PC-9 (cell line): ENCODE results near the gene PAGE3. TPM values are rescaled to one million over a fixed set of nuclear protein-coding genes. Genes with fewer than 3 reads are reported as not detected.

Source experiments
- BruUV-seq: library from RNA; stranded (reverse); fragments of 400-500 nt; replicated peaks from 2 replicates; lab custom pipeline; 2021; lab: Mats Ljungman, UMichigan
- CTCF ChIA-PET: fragments of 300-600 bp; sonication (Branson Sonifier 250); formaldehyde crosslinking; loops from one replicate; lab custom pipeline; 2022; ENCODE audit warnings: antibody characterized with exemption; lab: Charles Lee
- POLR2A ChIA-PET: fragments of 300-600 bp; sonication (Branson Sonifier 250); formaldehyde crosslinking; loops from one replicate; lab custom pipeline; 2022; ENCODE audit warnings: antibody characterized with exemption; ENCODE audit not compliant: unreplicated experiment; lab: Charles Lee
- DNase-seq, 2 experiments: peaks; one replicate each; pipeline versions ENCODE4 v3.0.0 to v3.0.0-alpha.2; 2015 to 2022; ENCODE audit warnings: mixed read lengths in 1 of 2
- H2AFZ ChIP-seq: fragments of 200-600 bp; sonication (generic); 2 replicates; pipeline ENCODE4 v1.8.1; 2017; ENCODE audit warnings: antibody characterized with exemption
- H3F3A ChIP-seq: fragments of 200-600 bp; sonication (generic); 2 replicates; pipeline ENCODE4 v1.8.1; 2017; ENCODE audit warnings: antibody characterized with exemption, mild to moderate bottlenecking, low read depth; ENCODE audit not compliant: insufficient read depth
- H3K27ac ChIP-seq: fragments of 200-600 bp; sonication (generic); 2 replicates; pipeline ENCODE4 v1.6.1; 2016; ENCODE audit warnings: mixed run types
- H3K27me3 ChIP-seq: fragments of 200-600 bp; sonication (generic); 2 replicates; pipeline ENCODE4 v1.6.1; 2016; ENCODE audit warnings: low read depth, mixed run types; ENCODE audit not compliant: insufficient read depth
- H3K36me3 ChIP-seq: fragments of 200-600 bp; sonication (generic); 2 replicates; pipeline ENCODE4 v1.6.1; 2016; ENCODE audit warnings: low read depth, mixed run types
- H3K4me1 ChIP-seq: fragments of 200-600 bp; sonication (generic); replicated peaks from 2 replicates; pipeline ENCODE4 v1.6.1; 2016; ENCODE audit warnings: mixed run types; ENCODE audit not compliant: insufficient read depth
- H3K4me2 ChIP-seq: fragments of 200-600 bp; sonication (generic); 2 replicates; pipeline ENCODE4 v1.6.1; 2017; ENCODE audit warnings: mixed run types
- H3K4me3 ChIP-seq: fragments of 200-600 bp; sonication (generic); 2 replicates; pipeline ENCODE4 v1.6.1; 2016; ENCODE audit warnings: mixed run types
- H3K79me2 ChIP-seq: fragments of 200-600 bp; sonication (generic); 2 replicates; pipeline ENCODE4 v1.6.1; 2017; ENCODE audit warnings: low read depth, mixed run types
- H3K9me2 ChIP-seq: fragments of 200-600 bp; sonication (generic); 2 replicates; pipeline ENCODE4 v1.8.1; 2017; ENCODE audit warnings: mild to moderate bottlenecking; ENCODE audit not compliant: insufficient read depth
- H3K9me3 ChIP-seq: fragments of 200-600 bp; sonication (generic); 2 replicates; pipeline ENCODE4 v1.8.1; 2016; ENCODE audit warnings: low read depth; ENCODE audit not compliant: insufficient read depth
- H4K20me1 ChIP-seq: fragments of 200-600 bp; sonication (generic); 2 replicates; pipeline ENCODE4 v1.8.1; 2017; ENCODE audit not compliant: insufficient read depth
- CTCF ChIP-seq: fragments of 200-600 bp; sonication (generic); conservative IDR thresholded peaks from 2 replicates; pipeline ENCODE4 v1.6.1; 2017; ENCODE audit warnings: mixed run types, antibody characterized with exemption, mild to moderate bottlenecking, moderate library complexity
- EZH2 ChIP-seq: fragments of 200-600 bp; sonication (generic); IDR thresholded peaks from 2 replicates; pipeline ENCODE4 v1.8.0; 2017; ENCODE audit warnings: antibody characterized with exemption, low read depth
- intact Hi-C: fragments of 100-400 bp; cut with micrococcal nuclease; formaldehyde crosslinking; loops from one replicate; pipeline ENCODE4 v1.10.0; 2022; ENCODE audit not compliant: unreplicated experiment
- total RNA-seq: library from RNA; stranded (reverse); gene quantifications from 2 replicates; pipeline ENCODE4 v1.2.3, GENCODE V29; 2021

Gene PAGE3
- total RNA-seq, 1 experiment from 2014 or later = not detected

GRCh38 chrX:55210931-55211677, 53.6 kb downstream of the PAGE3 start:
- H3K79me2 ChIP-seq = no peaks in the 10 kb centered on the region
- no peaks in the 10 kb centered on the region for H3K27me3 ChIP-seq
- H3K27ac ChIP-seq = no peak overlapping the region
- ChIA-PET POLR2A (no interaction called here), CTCF (interaction anchor here (0.6 kb wide), 1 partner anchor 1795 kb away, joined by 6 read pairs; no protein-coding TSS in a partner anchor)
- no peaks in the 10 kb centered on the region for H3K9me3 ChIP-seq
- H3K4me3 ChIP-seq = no peak overlapping the region
- no TSS peak for BruUV-seq
- peak in 1 of 2 experiments; percentile 4 for DNase-seq
- no peaks in the 10 kb centered on the region for H3K9me2 ChIP-seq
- no peaks in the 10 kb centered on the region for H3F3A ChIP-seq
- no peak for TF ChIP-seq EZH2
- TF ChIP-seq CTCF = peak; percentile 48
- no peaks in the 10 kb centered on the region for H4K20me1 ChIP-seq
- intact Hi-C loops = no loop called here
- 0 out of 2 replicates have a peak overlapping the region, but pooled peaks have one; percentile 33 for H2AFZ ChIP-seq
- peaks cover 15% of the 10 kb centered on the region; the same call in 1 of the 2 replicates for H3K4me1 ChIP-seq
- no peaks in the 10 kb centered on the region for H3K36me3 ChIP-seq
- peak overlapping the region; percentile 36; the same call in 1 of the 2 replicates for H3K4me2 ChIP-seq

Other genes with a start within 250 kb of the PAGE3 start
- not detected in 2 replicates for gene ALAS2, start 233.9 kb downstream of the PAGE3 start, total RNA-seq
- not detected in 2 replicates for gene PAGE2B, start 189.9 kb downstream of the PAGE3 start, total RNA-seq
- not detected in 2 replicates for gene PAGE2, start 175.9 kb downstream of the PAGE3 start, total RNA-seq
- gene PAGE5, start 44.6 kb downstream of the PAGE3 start, total RNA-seq = not detected in 2 replicates
- not detected in 2 replicates for gene MAGEH1, start 187.2 kb upstream of the PAGE3 start, total RNA-seq
- gene USP51, start 224.9 kb upstream of the PAGE3 start, total RNA-seq = not detected in 2 replicates